T-helper 1 cell treated with Interleukin-12 subunit alpha and Interleukin-12 subunit beta and Interleukin-4 antibody, amounts not matched to agents 30 μg/mL and 1 μg/mL, for 36 hours (primary cell): Measurements from ENCODE around the gene PCDHA12.
"Not testable (repeated sequence)": the region's sequence is repeated elsewhere in the genome, so short reads cannot be mapped to it uniquely, and the experiment has no call there.

Experiments
- H3K27ac Mint-ChIP-seq: one replicate; pipeline ENCODE4 v1.8.0; 2021; ENCODE audit warnings: mild to moderate bottlenecking, mixed read lengths
- H3K27me3 Mint-ChIP-seq: one replicate; pipeline ENCODE4 v1.8.0; 2021; ENCODE audit warnings: low read depth, mixed read lengths
- H3K36me3 Mint-ChIP-seq: one replicate; pipeline ENCODE4 v1.8.0; 2021; ENCODE audit warnings: low read depth, mixed read lengths
- H3K4me1 Mint-ChIP-seq: one replicate; pipeline ENCODE4 v1.8.0; 2021; ENCODE audit warnings: low read depth, mixed read lengths
- H3K4me3 Mint-ChIP-seq: one replicate; pipeline ENCODE4 v1.8.0; 2021; ENCODE audit warnings: mild to moderate bottlenecking, moderate library complexity, mixed read lengths
- H3K9me3 Mint-ChIP-seq: one replicate; pipeline ENCODE4 v1.8.0; 2021; ENCODE audit warnings: mixed read lengths

PCDHA12 gene

GRCh38 chr5:140848139-140849102 is 26.7 kb upstream of the PCDHA12 start, which contains the start of gene PCDHA9:
Gene PCDHA9, plus strand, starts transcription at chr5:140848382. Its CDS starts 114 bp downstream, at chr5:140848496.
- H3K9me3 Mint-ChIP-seq = peaks cover 22% of the 10 kb centered on the region
- not testable (repeated sequence) for H3K36me3 Mint-ChIP-seq, H3K4me1 Mint-ChIP-seq, H3K4me3 Mint-ChIP-seq, H3K27me3 Mint-ChIP-seq, H3K27ac Mint-ChIP-seq

GRCh38 chr5:140849831-140850634 is 25.1 kb upstream of the PCDHA12 start:
- not testable (repeated sequence) for H3K4me3 Mint-ChIP-seq, H3K27ac Mint-ChIP-seq, H3K36me3 Mint-ChIP-seq, H3K4me1 Mint-ChIP-seq, H3K27me3 Mint-ChIP-seq
- H3K9me3 Mint-ChIP-seq = peaks cover 23% of the 10 kb centered on the region

DNA sequence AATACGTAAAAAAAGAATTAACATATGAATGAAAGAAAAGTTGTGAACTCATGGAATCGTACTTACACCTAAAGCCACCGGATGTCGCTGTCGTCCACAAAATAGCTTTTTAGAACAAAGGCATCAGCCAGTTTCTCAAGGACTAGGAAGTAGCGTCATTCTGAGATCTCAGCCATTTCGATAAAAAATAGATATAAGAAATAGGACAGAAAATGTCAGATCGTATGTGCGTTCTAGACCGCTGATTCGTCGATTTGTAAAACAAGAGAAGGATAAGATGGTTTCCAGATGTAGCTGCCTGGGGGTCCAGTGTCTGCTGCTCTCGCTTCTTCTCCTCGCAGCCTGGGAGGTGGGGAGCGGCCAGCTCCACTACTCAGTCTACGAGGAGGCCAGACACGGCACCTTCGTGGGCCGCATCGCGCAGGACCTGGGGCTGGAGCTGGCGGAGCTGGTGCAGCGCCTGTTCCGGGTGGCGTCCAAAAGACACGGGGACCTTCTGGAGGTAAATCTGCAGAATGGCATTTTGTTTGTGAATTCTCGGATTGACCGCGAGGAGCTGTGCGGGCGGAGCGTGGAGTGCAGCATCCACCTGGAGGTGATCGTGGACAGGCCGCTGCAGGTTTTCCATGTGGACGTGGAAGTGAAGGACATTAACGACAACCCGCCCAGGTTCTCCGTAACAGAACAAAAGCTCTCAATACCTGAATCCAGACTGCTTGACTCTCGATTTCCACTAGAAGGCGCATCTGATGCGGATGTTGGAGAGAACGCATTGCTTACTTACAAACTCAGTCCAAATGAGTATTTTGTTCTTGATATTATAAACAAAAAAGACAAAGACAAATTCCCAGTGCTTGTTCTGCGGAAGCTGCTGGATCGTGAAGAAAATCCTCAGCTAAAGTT is 19.1 kb upstream of the PCDHA12 start, which contains the start of gene PCDHA10:
Gene PCDHA10 (plus strand): TSS at position 126 of the 903 bp plus-strand sequence. CDS start 152 bp downstream, at position 278.
- Mint-ChIP-seq H3K4me3 (no peak within 1 kb of the TSS), H3K36me3 (peaks cover 2% of the 10 kb centered on the region), H3K27ac (no peak within 1 kb of the TSS), H3K9me3 (peaks cover 40% of the 10 kb centered on the region), H3K27me3 (no peaks in the 10 kb centered on the region), H3K4me1 (no peaks in the 10 kb centered on the region)

GRCh38 chr5:140857177-140857986 is 17.7 kb upstream of the PCDHA12 start:
- Mint-ChIP-seq H3K9me3 (peaks cover 53% of the 10 kb centered on the region), H3K4me1 (no peaks in the 10 kb centered on the region)

GRCh38 chr5:140857987-140858240 is 17.2 kb upstream of the PCDHA12 start:
- Mint-ChIP-seq H3K4me1 (no peaks in the 10 kb centered on the region), H3K27me3 (no peaks in the 10 kb centered on the region), H3K36me3 (peaks cover 2% of the 10 kb centered on the region), H3K4me3 (no peak overlapping the region), H3K9me3 (peaks cover 53% of the 10 kb centered on the region), H3K27ac (no peak overlapping the region)

More at GRCh38 chr5:140857177-140857986, 17.7 kb upstream of the PCDHA12 start:
- Mint-ChIP-seq H3K4me3 (no peak overlapping the region), H3K27ac (no peak overlapping the region), H3K27me3 (no peaks in the 10 kb centered on the region), H3K36me3 (peaks cover 2% of the 10 kb centered on the region)

DNA sequence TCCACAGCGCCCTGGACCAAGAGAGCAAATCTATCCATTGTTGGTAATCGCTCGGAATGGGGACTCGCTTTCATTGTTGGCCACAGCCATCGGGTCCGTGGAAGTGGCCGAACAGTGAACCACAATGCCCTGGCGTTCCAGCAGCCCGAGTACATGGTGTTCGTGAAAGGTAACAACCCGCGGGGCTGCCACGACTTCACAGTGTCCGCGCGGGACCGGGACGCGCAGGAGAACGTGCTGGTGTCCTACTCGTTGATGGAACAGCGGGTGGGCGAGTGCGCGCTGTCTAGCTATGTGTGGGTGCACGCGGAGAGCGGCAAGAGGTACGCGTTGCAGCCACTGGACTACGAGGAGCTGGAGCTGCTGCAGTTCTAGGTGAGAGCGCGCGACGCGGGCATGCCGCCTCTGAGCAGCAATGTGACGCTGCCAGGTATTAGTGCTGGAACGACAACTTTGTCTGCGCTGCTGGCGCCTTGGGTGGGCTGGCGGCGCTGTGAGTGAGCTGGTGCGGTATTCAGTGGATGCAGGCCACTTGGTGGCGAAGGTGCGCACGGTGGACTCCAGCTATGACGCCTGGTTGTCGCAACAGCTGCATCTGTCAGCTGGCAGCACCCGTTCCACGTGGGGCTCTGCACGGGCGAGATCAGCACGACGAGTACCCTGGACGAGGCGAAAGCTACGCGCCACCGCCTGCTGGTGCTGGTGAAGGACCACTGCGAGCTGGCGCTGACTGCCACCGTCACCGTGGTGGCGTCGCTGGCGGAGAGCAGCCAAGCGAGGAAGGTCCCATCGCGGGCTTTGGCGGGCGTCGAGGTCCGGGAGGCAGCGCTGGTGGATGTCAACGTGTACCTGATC is 12.4 kb upstream of the PCDHA12 start:
- H3K4me1 Mint-ChIP-seq = no peaks in the 10 kb centered on the region
- H3K4me3 Mint-ChIP-seq = no peak overlapping the region
- no peak overlapping the region for H3K27ac Mint-ChIP-seq
- no peaks in the 10 kb centered on the region for H3K27me3 Mint-ChIP-seq
- no peaks in the 10 kb centered on the region for H3K36me3 Mint-ChIP-seq
- H3K9me3 Mint-ChIP-seq = peaks cover 29% of the 10 kb centered on the region

DNA sequence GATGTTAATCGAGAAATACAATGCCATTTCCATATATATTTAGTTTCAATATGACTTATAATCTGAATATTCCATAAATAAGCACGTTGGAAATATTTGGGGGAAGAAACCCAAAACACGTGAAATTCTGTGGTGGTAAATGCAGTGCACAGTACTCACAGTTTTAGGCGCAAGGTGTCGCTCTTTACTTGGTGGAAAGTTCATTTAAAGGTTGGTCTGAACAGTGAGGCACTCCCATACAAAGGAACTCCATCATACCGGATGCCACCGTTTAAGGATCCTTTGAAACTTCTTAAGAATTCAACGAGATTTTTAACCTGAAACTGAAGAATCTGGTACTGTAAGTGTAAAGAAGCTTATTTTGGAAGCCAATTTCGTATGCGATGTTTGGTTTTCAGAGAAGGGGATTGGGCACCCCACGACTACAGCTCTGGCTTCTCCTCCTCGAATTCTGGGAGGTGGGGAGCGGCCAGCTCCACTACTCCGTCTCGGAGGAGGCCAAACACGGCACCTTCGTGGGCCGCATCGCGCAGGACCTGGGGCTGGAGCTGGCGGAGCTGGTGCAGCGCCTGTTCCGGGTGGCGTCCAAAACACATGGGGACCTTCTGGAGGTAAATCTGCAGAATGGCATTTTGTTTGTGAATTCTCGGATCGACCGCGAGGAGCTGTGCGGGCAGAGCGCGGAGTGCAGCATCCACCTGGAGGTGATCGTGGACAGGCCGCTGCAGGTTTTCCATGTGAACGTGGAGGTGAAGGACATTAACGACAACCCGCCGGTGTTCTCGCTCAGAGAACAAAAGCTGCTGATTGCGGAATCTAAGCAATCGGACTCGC is 6.2 kb upstream of the PCDHA12 start, which contains the start of gene PCDHA11:
Gene PCDHA11 (plus strand): TSS at position 237 of the 834 bp plus-strand sequence. CDS start 147 bp downstream, at position 384.
- H3K36me3 Mint-ChIP-seq = no peaks in the 10 kb centered on the region
- no peak within 1 kb of the TSS for H3K4me3 Mint-ChIP-seq
- no peaks in the 10 kb centered on the region for H3K27me3 Mint-ChIP-seq
- H3K27ac Mint-ChIP-seq = no peak within 1 kb of the TSS
- H3K9me3 Mint-ChIP-seq = peaks cover 21% of the 10 kb centered on the region
- H3K4me1 Mint-ChIP-seq = no peaks in the 10 kb centered on the region

DNA sequence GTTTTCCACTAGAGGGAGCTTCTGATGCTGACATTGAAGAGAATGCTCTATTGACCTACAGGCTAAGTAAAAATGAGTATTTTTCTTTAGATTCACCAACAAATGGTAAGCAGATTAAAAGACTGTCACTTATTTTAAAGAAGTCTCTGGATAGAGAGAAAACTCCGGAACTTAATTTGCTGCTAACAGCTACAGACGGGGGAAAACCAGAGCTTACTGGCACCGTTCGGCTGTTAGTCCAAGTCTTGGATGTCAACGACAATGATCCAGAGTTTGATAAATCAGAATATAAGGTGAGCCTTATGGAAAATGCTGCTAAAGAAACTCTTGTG is 5.6 kb upstream of the PCDHA12 start:
- Mint-ChIP-seq H3K4me1 (no peaks in the 10 kb centered on the region), H3K27me3 (no peaks in the 10 kb centered on the region), H3K27ac (no peak overlapping the region), H3K36me3 (peaks cover 1% of the 10 kb centered on the region), H3K4me3 (no peak overlapping the region), H3K9me3 (peaks cover 22% of the 10 kb centered on the region)

DNA sequence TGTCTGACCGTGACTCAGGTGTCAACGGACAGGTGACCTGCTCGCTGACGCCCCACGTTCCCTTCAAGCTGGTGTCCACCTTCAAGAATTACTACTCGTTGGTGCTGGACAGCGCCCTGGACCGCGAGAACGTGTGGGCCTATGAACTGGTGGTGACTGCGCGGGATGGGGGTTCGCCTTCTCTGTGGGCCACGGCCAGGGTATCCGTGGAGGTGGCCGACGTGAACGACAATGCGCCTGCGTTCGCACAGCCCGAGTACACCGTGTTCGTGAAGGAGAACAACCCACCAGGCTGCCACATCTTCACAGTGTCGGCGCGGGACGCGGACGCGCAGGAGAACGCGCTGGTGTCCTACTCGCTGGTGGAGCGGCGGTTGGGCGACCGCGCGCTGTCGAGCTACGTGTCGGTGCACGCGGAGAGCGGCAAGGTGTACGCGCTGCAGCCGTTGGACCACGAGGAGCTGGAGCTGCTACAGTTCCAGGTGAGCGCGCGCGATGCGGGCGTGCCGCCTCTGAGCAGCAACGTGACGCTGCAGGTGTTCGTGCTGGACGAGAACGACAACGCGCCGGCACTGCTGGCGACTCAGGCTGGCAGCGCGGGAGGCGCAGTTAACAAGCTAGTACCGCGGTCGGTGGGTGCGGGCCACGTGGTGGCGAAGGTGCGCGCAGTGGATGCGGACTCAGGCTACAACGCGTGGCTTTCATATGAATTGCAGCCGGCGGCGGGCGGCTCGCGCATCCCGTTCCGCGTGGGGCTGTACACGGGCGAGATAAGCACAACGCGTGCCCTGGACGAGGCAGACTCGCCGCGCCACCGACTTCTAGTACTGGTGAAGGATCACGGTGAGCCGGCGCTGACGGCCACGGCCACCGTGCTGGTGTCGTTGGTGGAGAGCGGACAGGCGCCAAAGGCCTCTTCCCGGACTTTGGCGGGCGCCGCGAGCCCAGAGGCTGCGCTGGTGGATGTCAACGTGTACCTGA is 4.6 kb upstream of the PCDHA12 start:
- H3K27ac Mint-ChIP-seq = no peak overlapping the region
- peaks cover 22% of the 10 kb centered on the region for H3K9me3 Mint-ChIP-seq
- no peaks in the 10 kb centered on the region for H3K27me3 Mint-ChIP-seq
- peaks cover 1% of the 10 kb centered on the region for H3K36me3 Mint-ChIP-seq
- H3K4me1 Mint-ChIP-seq = no peaks in the 10 kb centered on the region
- no peak overlapping the region for H3K4me3 Mint-ChIP-seq

- H3K36me3 Mint-ChIP-seq, H3K27ac Mint-ChIP-seq, H3K4me1 Mint-ChIP-seq, H3K27me3 Mint-ChIP-seq, H3K4me3 Mint-ChIP-seq: not testable (repeated sequence)
- peaks cover 33% of the 10 kb centered on the region for H3K9me3 Mint-ChIP-seq
These were observed 1.6 kb downstream of the PCDHA12 start for GRCh38 chr5:140876541-140877261.

GRCh38 chr5:140877262-140877581 is 2.1 kb downstream of the PCDHA12 start:
- H3K9me3 Mint-ChIP-seq = peaks cover 30% of the 10 kb centered on the region
- H3K4me1 Mint-ChIP-seq = no peaks in the 10 kb centered on the region
- H3K4me3 Mint-ChIP-seq = no peak overlapping the region
- H3K36me3 Mint-ChIP-seq = peaks cover 1% of the 10 kb centered on the region
- no peak overlapping the region for H3K27ac Mint-ChIP-seq
- no peaks in the 10 kb centered on the region for H3K27me3 Mint-ChIP-seq
